Testis (tissue), 2 donors: ENCODE results near the gene FAM171A2.

Source experiments
- CTCF ChIP-seq, 3 experiments: fragments of 450-650 bp in 2 of 3; fragments of 200-600 bp in 1 of 3; sonication (generic) in 1 of 3; IDR thresholded peaks; one replicate each; pipeline ENCODE4 v1.5.1; 2016 to 2019; ENCODE audit warnings: antibody characterized with exemption in 3 of 3, mild to moderate bottlenecking in 2 of 3, moderate library complexity in 1 of 3
- POLR2A ChIP-seq: fragments of 450-650 bp; IDR thresholded peaks from one replicate; pipeline ENCODE4 v1.6.1; 2017; ENCODE audit warnings: antibody characterized with exemption, mild to moderate bottlenecking, moderate library complexity

GRCh38 chr17:44360826-44361225 lies 2.8 kb downstream of the FAM171A2 start:
- no peak for TF ChIP-seq CTCF (IDR thresholded peaks at IDR 0.05)
- TF ChIP-seq POLR2A, result no peak
